Measurements from ENCODE around the gene SEC14L2. TPM values are rescaled to one million over a fixed set of nuclear protein-coding genes. Genes with fewer than 3 reads are reported as not detected.

Gene SEC14L2
- total and polyA plus RNA-seq, 4 donors: 6.5 to 110 (median 49.6) TPM

DNA sequence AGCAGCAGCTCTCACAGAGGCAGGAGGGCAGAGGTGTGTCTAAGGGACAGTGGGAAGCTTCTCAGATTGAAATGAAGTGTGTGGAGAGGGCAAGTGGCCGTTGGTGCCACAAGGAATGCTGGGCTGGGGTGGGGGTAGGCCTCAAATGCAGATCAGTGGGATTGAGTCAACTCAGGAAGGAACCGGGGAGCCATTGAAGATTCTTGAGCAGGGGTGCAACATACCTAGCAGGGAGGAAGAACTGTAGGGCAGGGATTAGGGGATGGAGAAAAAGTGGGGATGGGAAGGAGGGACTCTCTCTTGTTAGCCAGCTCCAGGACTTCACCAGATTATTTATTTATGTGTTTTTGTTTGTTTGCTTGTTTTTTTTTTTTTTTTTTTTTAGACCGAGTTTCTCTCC lies 2.9 kb upstream of the SEC14L2 start:
- no peak for TF ChIP-seq NR2F2 (IDR thresholded peaks at IDR 0.05)
- TF ChIP-seq, protein P1, sequence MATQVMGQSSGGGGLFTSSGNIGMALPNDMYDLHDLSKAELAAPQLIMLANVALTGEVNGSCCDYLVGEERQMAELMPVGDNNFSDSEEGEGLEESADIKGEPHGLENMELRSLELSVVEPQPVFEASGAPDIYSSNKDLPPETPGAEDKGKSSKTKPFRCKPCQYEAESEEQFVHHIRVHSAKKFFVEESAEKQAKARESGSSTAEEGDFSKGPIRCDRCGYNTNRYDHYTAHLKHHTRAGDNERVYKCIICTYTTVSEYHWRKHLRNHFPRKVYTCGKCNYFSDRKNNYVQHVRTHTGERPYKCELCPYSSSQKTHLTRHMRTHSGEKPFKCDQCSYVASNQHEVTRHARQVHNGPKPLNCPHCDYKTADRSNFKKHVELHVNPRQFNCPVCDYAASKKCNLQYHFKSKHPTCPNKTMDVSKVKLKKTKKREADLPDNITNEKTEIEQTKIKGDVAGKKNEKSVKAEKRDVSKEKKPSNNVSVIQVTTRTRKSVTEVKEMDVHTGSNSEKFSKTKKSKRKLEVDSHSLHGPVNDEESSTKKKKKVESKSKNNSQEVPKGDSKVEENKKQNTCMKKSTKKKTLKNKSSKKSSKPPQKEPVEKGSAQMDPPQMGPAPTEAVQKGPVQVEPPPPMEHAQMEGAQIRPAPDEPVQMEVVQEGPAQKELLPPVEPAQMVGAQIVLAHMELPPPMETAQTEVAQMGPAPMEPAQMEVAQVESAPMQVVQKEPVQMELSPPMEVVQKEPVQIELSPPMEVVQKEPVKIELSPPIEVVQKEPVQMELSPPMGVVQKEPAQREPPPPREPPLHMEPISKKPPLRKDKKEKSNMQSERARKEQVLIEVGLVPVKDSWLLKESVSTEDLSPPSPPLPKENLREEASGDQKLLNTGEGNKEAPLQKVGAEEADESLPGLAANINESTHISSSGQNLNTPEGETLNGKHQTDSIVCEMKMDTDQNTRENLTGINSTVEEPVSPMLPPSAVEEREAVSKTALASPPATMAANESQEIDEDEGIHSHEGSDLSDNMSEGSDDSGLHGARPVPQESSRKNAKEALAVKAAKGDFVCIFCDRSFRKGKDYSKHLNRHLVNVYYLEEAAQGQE (IDR thresholded peaks at IDR 0.05): no peak
- TF ChIP-seq, protein P2, sequence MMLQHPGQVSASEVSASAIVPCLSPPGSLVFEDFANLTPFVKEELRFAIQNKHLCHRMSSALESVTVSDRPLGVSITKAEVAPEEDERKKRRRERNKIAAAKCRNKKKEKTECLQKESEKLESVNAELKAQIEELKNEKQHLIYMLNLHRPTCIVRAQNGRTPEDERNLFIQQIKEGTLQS (IDR thresholded peaks at IDR 0.05): no peak
- no peak for TF ChIP-seq GABPA (IDR thresholded peaks at IDR 0.05 in 1 of 2, conservative IDR thresholded peaks at IDR 0.05 in 1 of 2)
- TF ChIP-seq RAD21 (IDR thresholded peaks at IDR 0.05): no peak
- no peak for TF ChIP-seq FOXA1 (IDR thresholded peaks at IDR 0.05)
- TF ChIP-seq HNF4A (conservative IDR thresholded peaks at IDR 0.05): no peak
- no peak for TF ChIP-seq EGR1 (IDR thresholded peaks at IDR 0.05; ENCODE audit: low read depth in 2 of 2)
- TF ChIP-seq TAF1 (conservative IDR thresholded peaks at IDR 0.05): no peak
- TF ChIP-seq, protein P3, sequence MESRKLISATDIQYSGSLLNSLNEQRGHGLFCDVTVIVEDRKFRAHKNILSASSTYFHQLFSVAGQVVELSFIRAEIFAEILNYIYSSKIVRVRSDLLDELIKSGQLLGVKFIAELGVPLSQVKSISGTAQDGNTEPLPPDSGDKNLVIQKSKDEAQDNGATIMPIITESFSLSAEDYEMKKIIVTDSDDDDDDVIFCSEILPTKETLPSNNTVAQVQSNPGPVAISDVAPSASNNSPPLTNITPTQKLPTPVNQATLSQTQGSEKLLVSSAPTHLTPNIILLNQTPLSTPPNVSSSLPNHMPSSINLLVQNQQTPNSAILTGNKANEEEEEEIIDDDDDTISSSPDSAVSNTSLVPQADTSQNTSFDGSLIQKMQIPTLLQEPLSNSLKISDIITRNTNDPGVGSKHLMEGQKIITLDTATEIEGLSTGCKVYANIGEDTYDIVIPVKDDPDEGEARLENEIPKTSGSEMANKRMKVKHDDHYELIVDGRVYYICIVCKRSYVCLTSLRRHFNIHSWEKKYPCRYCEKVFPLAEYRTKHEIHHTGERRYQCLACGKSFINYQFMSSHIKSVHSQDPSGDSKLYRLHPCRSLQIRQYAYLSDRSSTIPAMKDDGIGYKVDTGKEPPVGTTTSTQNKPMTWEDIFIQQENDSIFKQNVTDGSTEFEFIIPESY (IDR thresholded peaks at IDR 0.05): no peak
- TF ChIP-seq, protein P4, sequence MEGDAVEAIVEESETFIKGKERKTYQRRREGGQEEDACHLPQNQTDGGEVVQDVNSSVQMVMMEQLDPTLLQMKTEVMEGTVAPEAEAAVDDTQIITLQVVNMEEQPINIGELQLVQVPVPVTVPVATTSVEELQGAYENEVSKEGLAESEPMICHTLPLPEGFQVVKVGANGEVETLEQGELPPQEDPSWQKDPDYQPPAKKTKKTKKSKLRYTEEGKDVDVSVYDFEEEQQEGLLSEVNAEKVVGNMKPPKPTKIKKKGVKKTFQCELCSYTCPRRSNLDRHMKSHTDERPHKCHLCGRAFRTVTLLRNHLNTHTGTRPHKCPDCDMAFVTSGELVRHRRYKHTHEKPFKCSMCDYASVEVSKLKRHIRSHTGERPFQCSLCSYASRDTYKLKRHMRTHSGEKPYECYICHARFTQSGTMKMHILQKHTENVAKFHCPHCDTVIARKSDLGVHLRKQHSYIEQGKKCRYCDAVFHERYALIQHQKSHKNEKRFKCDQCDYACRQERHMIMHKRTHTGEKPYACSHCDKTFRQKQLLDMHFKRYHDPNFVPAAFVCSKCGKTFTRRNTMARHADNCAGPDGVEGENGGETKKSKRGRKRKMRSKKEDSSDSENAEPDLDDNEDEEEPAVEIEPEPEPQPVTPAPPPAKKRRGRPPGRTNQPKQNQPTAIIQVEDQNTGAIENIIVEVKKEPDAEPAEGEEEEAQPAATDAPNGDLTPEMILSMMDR (IDR thresholded peaks at IDR 0.05; ENCODE audit: low read depth, low read length, missing input control): no peak
- TF ChIP-seq HNF4G (IDR thresholded peaks at IDR 0.05): no peak
- TF ChIP-seq, protein P5, sequence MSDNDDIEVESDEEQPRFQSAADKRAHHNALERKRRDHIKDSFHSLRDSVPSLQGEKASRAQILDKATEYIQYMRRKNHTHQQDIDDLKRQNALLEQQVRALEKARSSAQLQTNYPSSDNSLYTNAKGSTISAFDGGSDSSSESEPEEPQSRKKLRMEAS (IDR thresholded peaks at IDR 0.05): no peak
- TF ChIP-seq YY1 (IDR thresholded peaks at IDR 0.05): no peak
- TF ChIP-seq RXRA (IDR thresholded peaks at IDR 0.05): no peak
- no peak for TF ChIP-seq SP1 (IDR thresholded peaks at IDR 0.05)
- TF ChIP-seq FOXA2 (IDR thresholded peaks at IDR 0.05): no peak
- TF ChIP-seq JUND (IDR thresholded peaks at IDR 0.05): no peak
- DNase-seq (ENCODE audit: low spot score): no peak
- Histone ChIP-seq H3K27ac (ENCODE audit: low read depth in 1 of 2, low read length in 2 of 2) (peak overlapping the region; percentile 88 to 91), H3K36me3 (ENCODE audit: control insufficient read depth in 4 of 4, insufficient read depth in 3 of 4, low read depth in 1 of 4, low read length in 3 of 4) (no peaks in the 10 kb centered on the region), H3K4me1 (ENCODE audit: control insufficient read depth in 4 of 4, insufficient read depth in 4 of 4, low read length in 3 of 4) (peaks cover 3 to 60% (median 51%) of the 10 kb centered on the region in 4 donors), H3K27me3 (ENCODE audit: control insufficient read depth in 4 of 4, insufficient read depth in 4 of 4, low read length in 3 of 4) (no peaks in the 10 kb centered on the region), H3K4me3 (ENCODE audit: low read depth in 1 of 3, low read length in 3 of 3) (no peak overlapping the region), H3K9me3 (ENCODE audit: control insufficient read depth in 4 of 4, low read length in 3 of 4) (no peaks in the 10 kb centered on the region), H3K9ac (ENCODE audit: low read depth in 1 of 2, low read length in 2 of 2) (no peak overlapping the region)
- 62% methylated on average over 3 of the region's 3 CpGs for WGBS
